Measurements from ENCODE around the gene IZUMO3. TPM values are rescaled to one million over a fixed set of nuclear protein-coding genes. Genes with fewer than 3 reads are reported as not detected.

Gene IZUMO3, protein sequence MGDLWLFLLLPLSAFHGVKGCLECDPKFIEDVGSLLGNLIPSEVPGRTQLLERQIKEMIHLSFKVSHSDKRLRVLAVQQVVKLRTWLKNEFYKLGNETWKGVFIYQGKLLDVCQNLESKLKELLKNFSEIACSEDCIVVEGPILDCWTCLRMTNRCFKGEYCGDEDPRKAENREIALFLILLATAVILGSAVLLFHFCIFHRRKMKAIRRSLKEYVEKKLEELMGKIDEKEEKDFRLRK
- not detected for total RNA-seq

DNA sequence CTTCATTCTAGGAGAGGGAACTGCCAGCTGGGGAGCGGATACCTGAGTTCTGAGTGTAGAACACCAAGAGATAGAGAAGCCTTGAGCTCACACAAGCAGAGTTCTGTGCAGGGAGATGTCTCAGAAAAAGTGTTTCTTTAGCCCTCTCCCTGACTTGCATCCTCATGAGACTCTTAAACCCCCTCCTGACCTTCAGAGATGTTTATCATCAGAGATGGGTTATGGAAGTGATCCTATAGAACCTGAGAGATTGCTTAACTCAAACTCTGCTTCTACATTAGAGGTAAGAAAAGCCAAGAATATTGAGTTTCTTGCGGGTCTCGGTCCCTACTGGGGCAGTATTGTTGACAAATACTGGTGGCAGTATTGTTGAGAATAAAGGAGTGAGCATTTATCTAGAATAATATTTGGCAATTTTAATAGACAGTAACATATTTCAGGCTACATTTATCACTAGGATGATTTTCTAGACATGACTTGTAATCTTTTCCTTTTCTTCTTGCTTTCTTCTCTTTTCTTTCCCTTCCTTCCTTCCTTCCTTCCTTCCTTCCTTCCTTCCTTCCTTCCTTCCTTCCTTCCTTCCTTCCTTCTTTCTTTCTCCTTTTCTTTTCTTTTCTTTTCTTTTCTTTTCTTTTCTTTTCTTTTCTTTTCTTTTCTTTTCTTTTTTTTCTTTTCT, at the start of gene IZUMO3:
Gene IZUMO3 (minus strand): TSS at position 51 of the 676 bp plus-strand sequence. CDS start 248 bp downstream, outside the sequence.

Measured in activated naive CD4-positive, alpha-beta T cell treated with anti-CD3 and anti-CD28 coated beads, Interleukin-2, amount 10 ng/mL, durations not matched to agents 5 hours and 36 hours (primary cell).